Esophagus squamous epithelium (tissue), 4 donors: Measurements from ENCODE around the gene LRAT.

Source experiments
- POLR2A ChIP-seq, 4 donors: fragments of 450-650 bp; IDR thresholded peaks; one replicate each; pipeline ENCODE4 v1.6.1; 2017; ENCODE audit warnings: antibody characterized with exemption in 4 of 4, mild to moderate bottlenecking in 4 of 4, moderate library complexity in 3 of 4
- TF ChIP-seq, protein P1 (sequence below), 6 experiments: fragments of 450-650 bp in 4 of 6; fragments of 200-600 bp in 2 of 6; sonication (generic) in 2 of 6; IDR thresholded peaks; one replicate each; pipeline ENCODE4 v1.5.1; 2016 to 2019; ENCODE audit warnings: antibody characterized with exemption in 6 of 6, mild to moderate bottlenecking in 4 of 6, moderate library complexity in 4 of 6

GRCh38 chr4:154709550-154709949, 34.2 kb upstream of the LRAT start:
- TF ChIP-seq POLR2A (IDR thresholded peaks at IDR 0.05) = no peak
- TF ChIP-seq, protein P1, sequence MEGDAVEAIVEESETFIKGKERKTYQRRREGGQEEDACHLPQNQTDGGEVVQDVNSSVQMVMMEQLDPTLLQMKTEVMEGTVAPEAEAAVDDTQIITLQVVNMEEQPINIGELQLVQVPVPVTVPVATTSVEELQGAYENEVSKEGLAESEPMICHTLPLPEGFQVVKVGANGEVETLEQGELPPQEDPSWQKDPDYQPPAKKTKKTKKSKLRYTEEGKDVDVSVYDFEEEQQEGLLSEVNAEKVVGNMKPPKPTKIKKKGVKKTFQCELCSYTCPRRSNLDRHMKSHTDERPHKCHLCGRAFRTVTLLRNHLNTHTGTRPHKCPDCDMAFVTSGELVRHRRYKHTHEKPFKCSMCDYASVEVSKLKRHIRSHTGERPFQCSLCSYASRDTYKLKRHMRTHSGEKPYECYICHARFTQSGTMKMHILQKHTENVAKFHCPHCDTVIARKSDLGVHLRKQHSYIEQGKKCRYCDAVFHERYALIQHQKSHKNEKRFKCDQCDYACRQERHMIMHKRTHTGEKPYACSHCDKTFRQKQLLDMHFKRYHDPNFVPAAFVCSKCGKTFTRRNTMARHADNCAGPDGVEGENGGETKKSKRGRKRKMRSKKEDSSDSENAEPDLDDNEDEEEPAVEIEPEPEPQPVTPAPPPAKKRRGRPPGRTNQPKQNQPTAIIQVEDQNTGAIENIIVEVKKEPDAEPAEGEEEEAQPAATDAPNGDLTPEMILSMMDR (IDR thresholded peaks at IDR 0.05) = no peak
